Epithelial cell of proximal tubule (primary cell): ENCODE data around the gene KPRP. TPM values are rescaled to one million over a fixed set of nuclear protein-coding genes. Genes with fewer than 3 reads are reported as not detected.

Experiments
- DNase-seq: peaks from one replicate; pipeline ENCODE4 v3.0.0-alpha.2; 2011; ENCODE audit warnings: low read depth
- H3K4me3 ChIP-seq: 2 replicates; pipeline ENCODE4 v1.5.1; 2011; ENCODE audit warnings: low read depth, mild to moderate bottlenecking, low read length
- total RNA-seq: library from RNA; depleted of rRNA; stranded (reverse); fragments of >200 nt; gene quantifications from 2 replicates; pipeline ENCODE4 v1.2.3, GENCODE V29; 2015
- TF ChIP-seq, protein P1 (sequence below): conservative IDR thresholded peaks from 2 replicates; pipeline ENCODE4 v1.5.1; 2012; ENCODE audit warnings: low read depth, mild to moderate bottlenecking, low read length

The KPRP gene
- total RNA-seq, 1 donor from 2014 or later = not detected

DNA sequence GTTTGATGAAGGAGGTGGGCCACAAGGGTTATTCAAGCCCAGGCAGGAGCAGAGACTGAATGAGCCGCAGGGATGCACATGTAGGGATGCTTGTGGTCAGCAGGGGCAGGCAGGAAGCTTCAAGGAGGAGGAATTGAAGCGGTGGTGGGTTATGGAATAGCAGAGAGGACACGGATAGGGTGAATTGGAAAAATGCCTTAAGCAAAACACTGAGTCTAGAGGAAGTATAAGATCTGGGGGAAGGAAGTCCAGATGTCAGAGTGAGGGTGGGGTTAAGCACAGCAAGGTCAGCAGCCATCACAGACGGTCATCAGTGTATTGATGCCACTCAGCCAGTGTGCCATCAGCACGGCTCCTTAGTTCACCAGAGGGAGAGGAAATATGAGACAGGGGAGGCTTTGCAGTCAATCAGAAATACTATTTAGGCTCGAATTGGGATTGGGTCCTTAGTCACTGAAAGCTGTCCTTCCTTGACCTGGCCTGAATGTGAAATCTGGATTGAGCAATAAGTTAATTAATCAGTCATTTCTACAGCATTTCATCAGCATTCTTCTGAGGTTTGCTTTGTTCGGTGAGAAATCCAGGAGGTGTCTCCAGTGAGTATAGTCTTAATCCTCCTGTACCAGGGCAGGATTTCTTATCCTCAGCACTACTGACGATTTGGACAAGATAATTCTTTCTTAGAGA, 11.2 kb downstream of the KPRP start:
- peak; percentile 18 for DNase-seq
- TF ChIP-seq, protein P1, sequence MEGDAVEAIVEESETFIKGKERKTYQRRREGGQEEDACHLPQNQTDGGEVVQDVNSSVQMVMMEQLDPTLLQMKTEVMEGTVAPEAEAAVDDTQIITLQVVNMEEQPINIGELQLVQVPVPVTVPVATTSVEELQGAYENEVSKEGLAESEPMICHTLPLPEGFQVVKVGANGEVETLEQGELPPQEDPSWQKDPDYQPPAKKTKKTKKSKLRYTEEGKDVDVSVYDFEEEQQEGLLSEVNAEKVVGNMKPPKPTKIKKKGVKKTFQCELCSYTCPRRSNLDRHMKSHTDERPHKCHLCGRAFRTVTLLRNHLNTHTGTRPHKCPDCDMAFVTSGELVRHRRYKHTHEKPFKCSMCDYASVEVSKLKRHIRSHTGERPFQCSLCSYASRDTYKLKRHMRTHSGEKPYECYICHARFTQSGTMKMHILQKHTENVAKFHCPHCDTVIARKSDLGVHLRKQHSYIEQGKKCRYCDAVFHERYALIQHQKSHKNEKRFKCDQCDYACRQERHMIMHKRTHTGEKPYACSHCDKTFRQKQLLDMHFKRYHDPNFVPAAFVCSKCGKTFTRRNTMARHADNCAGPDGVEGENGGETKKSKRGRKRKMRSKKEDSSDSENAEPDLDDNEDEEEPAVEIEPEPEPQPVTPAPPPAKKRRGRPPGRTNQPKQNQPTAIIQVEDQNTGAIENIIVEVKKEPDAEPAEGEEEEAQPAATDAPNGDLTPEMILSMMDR = peak; percentile 13
- no peak overlapping the region for H3K4me3 ChIP-seq

DNA sequence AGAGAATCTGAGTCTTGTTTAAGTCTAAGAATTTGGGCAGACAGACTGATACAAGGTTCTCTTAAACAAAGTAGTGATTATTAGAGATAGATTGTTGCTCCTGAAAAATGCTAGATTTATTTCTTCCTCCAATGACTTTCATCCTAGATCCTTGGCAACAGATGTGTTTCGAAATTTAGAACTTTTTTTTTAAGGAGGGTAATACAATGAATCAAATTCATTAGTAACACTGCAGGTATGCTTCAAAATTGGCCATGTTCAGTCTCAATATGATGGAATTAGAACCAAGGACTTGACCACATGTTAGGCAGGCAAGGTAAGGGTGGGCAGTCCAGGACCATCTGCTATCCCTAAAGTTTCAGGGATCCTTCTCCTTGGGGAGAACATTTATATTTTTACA, 12.6 kb downstream of the KPRP start:
- DNase-seq = no peak

DNA sequence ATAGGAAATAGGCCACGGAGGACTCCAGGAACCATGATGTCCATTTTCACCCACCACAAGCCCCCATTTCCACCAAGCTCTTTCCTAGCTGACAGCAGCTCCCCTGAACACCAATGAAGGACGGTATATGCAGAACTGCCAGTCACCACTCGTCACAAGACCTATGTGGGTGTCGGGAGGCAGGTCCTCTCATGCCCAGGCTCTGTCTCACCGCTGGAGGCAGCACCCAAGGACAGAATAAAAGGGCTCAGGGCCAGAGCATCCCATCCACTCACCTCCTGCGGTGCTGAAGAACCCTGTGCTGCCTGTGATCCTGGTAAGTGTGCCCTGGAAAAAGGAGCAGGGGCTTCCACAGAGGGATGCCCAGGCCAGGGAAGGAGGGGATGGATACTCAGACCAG, 17.1 kb downstream of the KPRP start, which contains the start of gene LCE1F:
LCE1F (plus strand) TSS at position 266 of the 400 bp plus-strand sequence. CDS start 1,232 bp downstream, outside the sequence.
- no peak within 1 kb of the TSS for H3K4me3 ChIP-seq
- DNase-seq = no peak
- TF ChIP-seq, protein P1 = no peak

More for the DNA sequence above, 12.6 kb downstream of the KPRP start:
- TF ChIP-seq, protein P1 = no peak
- H3K4me3 ChIP-seq = no peak overlapping the region

- DNase-seq = no peak
- TF ChIP-seq, protein P1 = no peak
- no peak overlapping the region for H3K4me3 ChIP-seq
Measured at GRCh38 chr1:152776361-152776760, 18.5 kb downstream of the KPRP start.

DNA sequence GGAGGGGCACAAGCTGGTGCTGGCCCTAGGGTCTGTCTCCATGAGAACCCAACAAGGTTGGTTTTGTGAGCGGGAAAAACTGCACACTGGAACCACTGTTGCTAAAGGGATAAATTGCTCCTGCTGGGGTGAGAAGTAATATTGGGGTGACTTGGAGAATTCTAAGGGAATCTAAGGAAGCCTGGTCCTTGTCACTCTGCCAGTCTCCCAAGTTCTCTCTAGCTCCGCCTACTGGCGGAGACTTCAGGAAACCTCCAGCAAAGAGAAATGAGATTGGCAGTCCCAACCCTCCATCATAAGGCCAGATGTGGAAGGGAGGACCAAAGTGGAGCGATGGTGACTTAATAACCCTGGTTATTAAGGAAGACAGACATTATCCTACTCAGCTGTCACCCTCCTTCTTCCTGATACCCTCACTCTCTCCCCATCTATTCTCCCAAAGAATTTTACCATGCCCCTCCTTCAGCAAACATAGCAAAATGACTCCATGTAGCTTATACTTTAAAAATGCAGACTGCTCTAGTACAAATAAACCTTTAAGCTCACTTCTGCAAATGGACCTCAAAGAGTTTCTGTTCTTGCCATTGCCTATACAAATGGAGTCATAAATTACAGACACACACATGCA, 19.8 kb downstream of the KPRP start:
- no peak for DNase-seq
- no peak overlapping the region for H3K4me3 ChIP-seq
- TF ChIP-seq, protein P1 = peak; percentile 41

DNA sequence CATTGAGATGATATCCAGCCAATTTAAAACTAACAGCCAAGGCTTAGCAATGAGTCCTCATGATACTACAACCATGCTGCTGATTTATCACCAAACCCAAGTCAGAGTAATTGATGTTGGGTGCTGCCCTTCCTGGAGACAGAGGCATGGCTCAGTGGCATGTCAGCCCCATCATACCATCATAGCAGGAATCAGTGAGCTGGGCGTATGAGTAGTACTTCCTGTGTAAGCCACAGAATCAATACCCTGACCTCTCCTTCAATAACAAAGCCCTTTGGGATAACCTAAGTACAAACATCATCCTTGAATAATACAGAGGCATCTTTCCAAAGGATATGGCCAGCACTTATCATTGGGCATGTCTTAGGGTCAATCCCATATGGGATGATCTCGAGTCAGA, 25.3 kb downstream of the KPRP start:
- no peak for DNase-seq
- no peak overlapping the region for H3K4me3 ChIP-seq
- TF ChIP-seq, protein P1 = no peak
